ENCODE data around the gene CMTM7.

DNA sequence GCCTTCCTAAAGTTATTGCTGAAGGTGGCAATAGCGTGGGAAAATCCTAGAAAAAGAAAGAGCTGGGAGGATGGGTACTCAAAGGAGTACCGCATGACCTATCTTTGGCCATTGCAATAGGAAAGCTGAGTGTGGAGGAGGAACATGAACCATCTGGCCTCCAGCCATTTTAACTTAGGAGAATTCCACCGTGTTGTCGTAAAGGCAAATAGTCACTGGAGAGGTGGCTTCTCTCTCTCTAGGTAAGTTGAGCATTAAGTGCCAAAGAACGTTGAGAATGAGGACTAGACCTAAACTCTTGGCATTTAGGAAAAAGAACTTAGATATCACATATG is 16.1 kb upstream of the CMTM7 start:
- TF ChIP-seq, protein P1, sequence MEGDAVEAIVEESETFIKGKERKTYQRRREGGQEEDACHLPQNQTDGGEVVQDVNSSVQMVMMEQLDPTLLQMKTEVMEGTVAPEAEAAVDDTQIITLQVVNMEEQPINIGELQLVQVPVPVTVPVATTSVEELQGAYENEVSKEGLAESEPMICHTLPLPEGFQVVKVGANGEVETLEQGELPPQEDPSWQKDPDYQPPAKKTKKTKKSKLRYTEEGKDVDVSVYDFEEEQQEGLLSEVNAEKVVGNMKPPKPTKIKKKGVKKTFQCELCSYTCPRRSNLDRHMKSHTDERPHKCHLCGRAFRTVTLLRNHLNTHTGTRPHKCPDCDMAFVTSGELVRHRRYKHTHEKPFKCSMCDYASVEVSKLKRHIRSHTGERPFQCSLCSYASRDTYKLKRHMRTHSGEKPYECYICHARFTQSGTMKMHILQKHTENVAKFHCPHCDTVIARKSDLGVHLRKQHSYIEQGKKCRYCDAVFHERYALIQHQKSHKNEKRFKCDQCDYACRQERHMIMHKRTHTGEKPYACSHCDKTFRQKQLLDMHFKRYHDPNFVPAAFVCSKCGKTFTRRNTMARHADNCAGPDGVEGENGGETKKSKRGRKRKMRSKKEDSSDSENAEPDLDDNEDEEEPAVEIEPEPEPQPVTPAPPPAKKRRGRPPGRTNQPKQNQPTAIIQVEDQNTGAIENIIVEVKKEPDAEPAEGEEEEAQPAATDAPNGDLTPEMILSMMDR (conservative IDR thresholded peaks at IDR 0.05; ENCODE audit: low read depth in 2 of 2) = no peak
- TF ChIP-seq, protein P2, sequence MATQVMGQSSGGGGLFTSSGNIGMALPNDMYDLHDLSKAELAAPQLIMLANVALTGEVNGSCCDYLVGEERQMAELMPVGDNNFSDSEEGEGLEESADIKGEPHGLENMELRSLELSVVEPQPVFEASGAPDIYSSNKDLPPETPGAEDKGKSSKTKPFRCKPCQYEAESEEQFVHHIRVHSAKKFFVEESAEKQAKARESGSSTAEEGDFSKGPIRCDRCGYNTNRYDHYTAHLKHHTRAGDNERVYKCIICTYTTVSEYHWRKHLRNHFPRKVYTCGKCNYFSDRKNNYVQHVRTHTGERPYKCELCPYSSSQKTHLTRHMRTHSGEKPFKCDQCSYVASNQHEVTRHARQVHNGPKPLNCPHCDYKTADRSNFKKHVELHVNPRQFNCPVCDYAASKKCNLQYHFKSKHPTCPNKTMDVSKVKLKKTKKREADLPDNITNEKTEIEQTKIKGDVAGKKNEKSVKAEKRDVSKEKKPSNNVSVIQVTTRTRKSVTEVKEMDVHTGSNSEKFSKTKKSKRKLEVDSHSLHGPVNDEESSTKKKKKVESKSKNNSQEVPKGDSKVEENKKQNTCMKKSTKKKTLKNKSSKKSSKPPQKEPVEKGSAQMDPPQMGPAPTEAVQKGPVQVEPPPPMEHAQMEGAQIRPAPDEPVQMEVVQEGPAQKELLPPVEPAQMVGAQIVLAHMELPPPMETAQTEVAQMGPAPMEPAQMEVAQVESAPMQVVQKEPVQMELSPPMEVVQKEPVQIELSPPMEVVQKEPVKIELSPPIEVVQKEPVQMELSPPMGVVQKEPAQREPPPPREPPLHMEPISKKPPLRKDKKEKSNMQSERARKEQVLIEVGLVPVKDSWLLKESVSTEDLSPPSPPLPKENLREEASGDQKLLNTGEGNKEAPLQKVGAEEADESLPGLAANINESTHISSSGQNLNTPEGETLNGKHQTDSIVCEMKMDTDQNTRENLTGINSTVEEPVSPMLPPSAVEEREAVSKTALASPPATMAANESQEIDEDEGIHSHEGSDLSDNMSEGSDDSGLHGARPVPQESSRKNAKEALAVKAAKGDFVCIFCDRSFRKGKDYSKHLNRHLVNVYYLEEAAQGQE (IDR thresholded peaks at IDR 0.05; ENCODE audit: unreplicated experiment) = no peak
